HG03520 (cell line): ENCODE data around the gene MS4A6A.
"Not testable (repeated sequence)": the region's sequence is repeated elsewhere in the genome, so short reads cannot be mapped to it uniquely, and the experiment has no call there.

Experiments used
- ATAC-seq: cut with Tn5 transposase; IDR thresholded peaks from one replicate; pipeline ENCODE4 v1.9.1; 2021; ENCODE audit warnings: mild to moderate bottlenecking, moderate library complexity; ENCODE audit not compliant: unreplicated experiment

The MS4A6A gene

DNA sequence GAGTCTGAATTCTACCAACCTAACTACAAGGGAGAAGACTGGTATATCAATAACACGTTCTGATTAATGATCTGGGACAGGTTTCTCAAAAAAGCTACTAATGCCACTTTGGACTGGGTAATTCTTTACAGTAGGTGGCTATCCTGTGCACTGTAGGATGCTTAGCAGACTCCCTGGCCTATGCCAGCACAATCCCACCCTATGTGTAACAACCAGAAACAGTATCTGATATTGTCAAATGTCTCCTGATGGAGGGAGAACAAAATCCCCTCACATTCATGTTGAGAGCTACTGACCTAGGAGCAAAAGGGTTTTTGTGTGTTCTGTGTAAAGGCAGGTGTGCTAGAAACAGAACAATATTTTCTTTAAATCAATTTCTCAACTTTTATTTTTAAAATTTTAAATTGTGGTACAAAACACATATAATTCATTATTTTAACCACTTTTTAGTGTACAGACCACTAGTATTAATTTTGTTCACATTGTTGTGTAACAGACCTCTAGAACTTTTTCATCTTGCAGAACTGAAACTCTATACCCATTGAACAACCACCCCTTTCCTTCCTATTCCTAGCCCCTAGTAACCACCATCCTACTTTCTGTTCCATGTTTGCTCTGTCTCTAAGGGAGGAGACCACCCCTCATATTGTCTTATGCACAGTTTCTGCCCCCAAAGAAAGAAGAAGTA, 2.1 kb upstream of the MS4A6A start:
- no peak for ATAC-seq

DNA sequence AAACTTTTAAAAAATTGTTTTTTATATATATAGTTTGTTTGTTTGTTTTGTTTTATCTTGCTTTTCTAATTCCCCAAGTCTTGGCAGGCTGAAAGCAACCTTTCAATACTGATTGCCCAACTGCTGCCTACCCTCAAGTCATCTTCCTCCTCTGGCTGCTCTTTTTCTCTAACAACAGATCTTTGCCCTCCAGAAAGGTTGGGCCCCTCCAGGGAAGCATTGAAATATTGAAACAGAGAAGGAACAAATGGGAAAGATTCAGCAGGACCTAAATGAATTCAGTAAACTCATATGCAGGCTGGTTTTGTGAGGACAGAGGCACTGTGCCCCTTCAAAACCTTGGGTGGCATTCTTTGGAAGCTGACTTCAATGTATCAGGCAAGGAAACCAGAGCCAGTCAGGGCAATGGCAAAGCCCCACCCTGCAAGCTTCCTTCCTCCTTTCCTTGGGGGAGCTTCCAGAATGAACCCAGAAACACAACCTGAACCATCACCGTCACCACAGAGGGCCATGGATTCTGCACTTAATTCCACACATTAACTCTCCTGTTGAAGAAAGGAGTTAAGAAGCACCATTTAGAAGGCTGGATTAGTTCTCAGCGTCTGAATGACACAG, 815 bp upstream of the MS4A6A start:
- ATAC-seq = no peak

DNA sequence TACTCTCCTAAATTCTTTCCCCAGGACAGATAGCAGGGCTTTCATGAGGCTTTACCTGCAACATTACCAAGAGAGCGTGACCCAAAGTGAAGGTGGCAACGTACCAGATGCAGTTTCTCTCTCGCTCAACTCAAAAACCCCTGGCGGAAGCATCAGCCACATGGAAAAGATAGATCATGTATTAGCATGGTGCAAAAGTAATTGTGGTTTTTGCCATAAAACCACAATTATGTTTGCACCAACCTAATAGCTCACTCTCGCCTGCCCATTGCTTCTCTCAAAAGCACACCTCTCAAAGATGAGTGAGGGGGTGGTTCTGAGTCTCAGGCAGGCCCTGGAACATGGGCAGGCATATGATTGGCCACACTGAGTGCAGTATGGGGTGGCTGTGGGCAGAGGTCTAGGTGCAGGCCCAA, 7.0 kb downstream of the MS4A6A start:
- ATAC-seq = no peak

DNA sequence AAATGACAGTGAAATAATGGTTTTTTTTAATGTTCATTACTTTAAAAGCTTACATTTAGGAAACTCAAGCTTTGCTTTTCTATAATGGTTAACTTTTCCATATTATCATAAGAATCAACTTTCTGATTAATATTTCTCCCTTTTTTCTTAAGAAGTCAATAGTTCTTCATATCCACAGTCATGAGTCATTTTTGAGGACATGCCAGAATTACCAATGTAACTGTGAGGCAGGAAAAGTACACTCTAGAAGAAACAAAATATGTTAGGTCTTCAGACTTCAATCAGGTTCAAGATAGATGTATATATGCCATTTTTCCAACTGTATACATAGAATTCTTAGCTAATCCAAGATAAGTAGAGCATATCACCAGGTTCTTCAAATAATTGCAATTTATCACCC, 10.9 kb downstream of the MS4A6A start:
- ATAC-seq = no peak

DNA sequence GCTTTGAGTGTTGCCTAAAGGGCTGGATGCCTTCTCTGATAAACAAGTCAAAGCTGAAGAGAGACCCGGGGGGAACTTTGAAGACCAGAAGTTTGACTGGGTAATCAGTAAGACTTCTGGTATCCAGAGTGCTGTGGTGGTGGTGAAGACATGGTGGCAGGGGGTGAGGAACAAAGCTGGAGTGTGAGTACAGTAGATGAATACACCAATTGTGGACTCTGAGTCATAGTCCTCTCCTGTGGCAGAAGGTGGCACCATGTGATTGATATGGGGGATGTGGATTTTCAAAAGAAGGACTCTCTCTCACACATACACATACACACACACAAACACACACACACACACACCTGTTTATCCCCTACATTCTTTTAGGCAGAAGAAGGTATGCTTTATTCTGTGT, 12.3 kb downstream of the MS4A6A start:
- ATAC-seq = no peak

DNA sequence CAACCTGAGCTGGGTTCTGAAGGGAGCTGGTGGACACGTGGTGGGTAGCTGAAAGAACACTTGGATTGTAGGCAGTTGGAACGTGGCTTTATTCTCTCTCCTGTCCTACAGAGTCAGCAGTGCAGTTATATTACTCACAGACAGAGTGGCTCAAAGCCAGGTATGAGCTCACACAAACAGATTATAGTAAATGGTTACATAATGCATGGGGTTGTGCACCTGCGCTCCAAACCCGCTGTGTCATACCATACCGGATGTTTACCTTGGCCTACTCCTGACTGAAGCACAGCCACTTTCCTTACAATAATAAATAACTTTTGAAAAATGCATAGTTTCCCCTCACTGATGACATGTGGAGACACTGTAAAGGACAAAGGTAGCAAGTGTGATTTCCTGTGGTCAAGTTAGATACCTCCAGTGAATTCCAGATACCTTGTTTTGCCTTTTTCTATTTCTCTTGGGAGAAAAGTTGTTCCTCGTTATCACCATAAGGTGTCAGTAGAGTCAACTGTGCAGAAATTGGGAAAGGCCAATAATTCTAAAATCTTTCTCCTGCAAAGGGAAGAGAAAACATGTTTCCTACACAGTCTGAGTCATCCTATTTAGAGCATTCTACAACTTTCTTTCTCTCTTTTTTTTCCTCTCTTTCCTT, 13.5 kb downstream of the MS4A6A start:
- no peak for ATAC-seq

DNA sequence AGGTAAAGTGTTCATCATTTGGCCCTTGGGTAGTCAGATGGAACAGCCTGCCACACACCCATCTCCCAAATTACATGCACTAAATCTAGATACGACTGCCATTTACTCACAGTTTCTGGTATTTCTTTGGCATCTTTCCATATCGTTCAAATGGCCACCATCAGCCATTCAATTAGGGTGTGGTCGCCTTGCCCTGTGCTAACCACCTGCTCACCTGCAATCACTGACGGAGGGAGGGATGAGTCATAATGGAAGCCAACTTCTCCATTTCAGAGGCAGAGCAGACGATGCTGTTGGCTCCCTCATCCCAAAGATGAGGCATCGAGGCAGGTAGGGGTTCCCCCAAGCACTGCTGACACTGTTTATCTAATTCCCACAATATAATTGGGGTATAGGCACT, 14.6 kb downstream of the MS4A6A start:
- no peak for ATAC-seq

DNA sequence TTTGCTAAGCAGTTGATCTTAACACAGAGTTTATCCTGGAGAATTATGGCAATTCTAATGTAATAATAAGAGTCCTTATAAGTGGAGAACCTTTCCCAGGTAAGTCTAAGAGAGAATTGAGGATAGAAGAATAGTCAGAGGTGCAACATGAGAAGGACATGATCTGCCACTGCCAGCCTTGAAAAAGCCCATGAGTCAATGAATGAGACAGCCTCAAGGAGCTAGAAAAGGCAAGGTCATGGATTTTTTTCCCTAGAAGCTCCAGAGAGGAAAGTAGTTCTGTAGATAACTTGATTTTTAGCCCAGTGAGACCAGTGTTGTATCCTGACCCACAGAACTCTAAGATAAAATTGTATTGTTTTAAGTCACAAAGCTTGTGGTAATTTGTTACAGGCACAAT, 16.9 kb downstream of the MS4A6A start:
- ATAC-seq = no peak

DNA sequence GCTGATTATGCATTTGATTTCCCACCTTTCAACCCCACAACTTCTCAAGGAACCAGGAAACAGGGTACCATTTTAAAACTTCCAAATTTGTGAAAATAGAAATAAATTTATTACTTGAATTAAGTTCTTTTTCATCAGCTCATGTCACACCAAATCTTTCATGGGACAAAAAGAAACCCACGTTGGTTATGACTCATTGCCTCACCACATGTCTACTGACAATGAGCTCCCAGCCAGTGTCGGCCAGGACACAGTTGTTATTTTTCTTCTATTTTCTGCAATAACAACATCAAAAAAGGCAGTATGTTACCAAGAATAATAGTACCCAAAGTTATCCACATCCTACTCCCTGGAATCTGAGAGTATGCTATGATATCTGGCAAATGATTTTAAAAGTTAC, 17.3 kb downstream of the MS4A6A start:
- no peak for ATAC-seq

DNA sequence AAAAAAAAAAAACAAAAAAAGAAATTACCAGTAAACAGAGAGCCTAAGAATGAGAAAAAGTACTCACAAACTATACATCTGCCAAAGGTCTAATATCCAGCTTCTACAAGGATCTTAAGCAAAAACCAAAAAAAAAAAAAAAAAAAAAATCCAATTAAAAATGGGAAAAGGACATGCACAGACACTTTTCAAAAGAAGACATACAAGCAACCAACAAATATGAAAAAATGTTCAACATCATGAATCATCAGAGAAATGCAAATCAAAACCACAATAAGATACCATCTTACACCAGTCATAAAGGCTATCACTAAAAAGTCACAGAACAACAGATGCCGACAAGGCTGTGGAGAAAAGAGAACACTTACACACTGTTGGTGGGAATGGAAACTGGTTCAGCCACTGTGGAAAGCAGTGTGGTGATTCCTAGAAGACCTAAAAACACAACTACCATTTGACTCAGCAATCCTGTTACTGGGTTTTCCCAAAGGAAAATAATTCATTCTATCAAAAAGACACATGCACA, 18.3 kb downstream of the MS4A6A start:
- no peak for ATAC-seq

DNA sequence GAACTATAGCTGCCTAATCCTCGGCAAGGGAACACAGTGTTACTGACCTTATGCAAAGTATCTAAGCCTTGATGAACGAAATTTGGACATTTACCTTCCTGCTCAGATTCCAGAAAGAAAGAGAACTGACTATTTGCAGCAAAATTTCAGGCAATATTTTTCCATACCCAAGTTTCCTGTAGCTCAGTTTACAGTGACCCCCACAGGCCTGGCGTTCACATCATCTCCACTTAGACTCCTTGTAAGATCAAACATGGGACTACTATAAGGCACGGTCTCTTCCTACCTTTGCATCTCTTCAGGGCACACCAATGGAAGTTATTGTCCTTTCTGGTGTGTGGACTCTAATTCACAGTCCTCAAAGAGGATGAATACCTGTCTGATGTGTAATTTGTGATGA, 21.1 kb downstream of the MS4A6A start:
- ATAC-seq = no peak

DNA sequence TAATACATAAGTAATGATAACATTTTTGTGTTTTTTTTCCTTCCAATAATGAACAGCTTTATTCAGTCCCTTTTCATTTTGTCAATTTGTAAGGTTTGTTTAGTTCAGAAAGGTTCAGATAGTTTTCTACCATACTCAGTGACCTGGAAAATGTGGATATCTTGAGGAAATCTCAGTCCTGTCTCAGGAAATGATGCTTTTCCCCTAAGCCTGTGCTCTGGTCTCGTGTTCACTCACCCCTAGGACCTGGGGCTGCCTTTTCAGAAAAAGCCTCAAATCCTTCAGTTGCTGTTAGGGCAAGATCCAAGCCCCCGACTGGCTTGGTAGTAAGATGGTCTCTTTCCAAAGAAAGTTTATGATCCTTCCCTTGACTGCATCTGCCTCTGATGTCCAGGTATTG, 21.8 kb downstream of the MS4A6A start:
- no peak for ATAC-seq

DNA sequence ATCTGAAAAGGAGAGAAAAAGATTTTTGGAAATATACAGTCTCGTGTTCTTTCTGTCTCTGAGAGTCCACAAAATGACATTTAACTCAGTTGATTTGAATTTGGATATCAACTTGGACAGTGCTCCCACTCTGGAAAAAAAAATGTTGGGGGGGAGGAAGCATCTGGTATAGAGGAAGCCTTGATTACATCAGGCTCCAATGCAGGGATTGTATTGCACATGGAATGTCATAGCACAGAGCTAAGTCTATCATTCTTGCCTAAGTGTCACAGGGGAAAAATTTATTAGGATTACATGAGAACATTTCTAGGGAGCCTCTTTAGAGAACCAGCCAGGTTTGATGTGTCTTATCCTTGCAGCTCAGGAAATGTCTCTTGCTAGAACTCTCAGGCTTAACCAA, 23.0 kb downstream of the MS4A6A start:
- no peak for ATAC-seq

DNA sequence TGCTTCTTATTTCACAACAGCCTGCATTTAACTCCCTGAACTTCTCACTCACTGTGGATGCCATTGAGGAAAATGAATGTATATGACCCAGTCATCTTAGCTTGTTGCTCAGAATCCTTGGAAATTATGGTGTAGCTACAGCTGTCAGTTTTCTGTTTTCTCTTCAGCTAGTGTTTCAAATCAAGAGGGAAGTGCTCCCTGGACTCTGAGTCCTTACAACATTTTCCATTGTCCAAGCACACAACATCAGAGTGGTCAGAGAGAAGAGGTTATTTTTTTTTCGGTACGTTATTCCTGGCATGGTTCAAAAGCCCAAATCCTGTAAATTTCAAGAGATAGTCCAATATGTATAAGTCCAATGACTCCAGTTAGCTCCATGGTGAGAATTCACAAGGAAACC, 23.6 kb downstream of the MS4A6A start:
- ATAC-seq = no peak

DNA sequence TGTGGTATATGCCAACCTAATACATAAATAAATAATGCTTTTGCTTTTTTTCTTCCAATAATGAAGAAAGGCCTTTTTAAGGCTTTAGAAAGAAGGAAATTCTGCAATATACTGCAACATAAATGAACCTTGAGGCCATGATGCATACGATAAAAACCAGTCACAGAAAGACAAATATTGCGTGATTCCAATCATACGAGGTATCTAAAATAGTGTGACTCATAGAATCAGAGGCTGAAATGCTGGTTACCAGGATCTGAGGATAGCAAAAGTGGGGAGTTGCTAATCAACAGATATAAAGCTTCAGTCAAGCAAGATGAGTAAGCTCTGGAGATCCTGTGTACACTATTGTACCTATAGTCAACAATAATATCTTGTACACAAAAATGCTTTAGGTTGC, 24.2 kb downstream of the MS4A6A start:
- no peak for ATAC-seq

DNA sequence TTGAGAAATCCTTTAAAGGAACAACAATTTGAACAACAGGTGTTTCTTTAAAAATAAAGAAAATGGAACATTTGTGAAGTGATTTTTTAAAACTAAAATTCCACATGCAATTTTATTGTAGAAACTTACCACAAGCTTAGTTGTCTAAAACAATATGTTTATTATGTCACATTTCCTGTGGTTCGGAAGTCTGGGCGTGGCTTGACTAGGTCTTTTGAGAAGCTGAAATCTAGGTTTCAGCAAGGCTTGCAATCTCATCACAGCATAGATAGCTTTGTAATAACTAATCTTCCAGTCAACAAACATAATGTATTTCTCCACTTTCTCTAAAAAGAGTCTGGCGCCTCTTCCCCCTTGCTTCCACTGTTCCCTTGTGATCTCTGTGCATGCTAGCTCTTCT, 27.0 kb downstream of the MS4A6A start:
- ATAC-seq = no peak

DNA sequence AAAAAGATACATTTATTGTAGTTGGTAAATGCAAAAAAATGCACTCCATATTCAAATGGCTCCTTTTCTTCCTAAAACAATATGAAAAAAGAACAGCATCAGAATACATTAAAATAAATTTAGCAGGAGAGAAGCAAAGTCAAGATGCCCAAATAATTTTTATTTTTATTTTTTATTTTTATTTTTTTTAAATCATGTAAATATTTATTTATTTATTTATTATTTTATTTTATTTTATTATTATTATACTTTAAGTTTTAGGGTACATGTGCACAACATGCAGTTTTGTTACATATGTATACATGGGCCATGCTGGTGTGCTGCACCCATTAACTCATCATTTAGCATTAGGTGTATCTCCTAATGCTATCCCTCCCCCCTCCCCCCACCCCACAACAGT, 30.2 kb downstream of the MS4A6A start:
- not testable (repeated sequence) for ATAC-seq

DNA sequence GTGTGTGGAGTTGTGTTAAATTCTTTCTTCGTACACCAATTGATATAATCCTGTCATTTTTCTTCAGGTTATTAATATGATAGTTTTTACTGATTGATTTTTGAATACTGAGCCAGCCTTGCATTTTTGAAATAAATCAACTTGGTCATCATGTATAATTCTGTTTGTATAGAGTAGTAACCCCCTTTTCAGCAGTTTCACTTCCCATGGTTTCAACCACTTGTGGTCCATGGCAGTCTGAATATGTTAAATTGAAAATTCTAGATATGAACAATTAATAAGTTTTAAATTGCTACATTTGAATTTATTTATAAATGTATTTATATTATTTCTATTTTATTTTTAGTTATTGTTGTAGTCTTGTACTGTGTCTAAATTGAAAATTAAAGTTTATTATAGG, 32.6 kb downstream of the MS4A6A start:
- no peak for ATAC-seq

DNA sequence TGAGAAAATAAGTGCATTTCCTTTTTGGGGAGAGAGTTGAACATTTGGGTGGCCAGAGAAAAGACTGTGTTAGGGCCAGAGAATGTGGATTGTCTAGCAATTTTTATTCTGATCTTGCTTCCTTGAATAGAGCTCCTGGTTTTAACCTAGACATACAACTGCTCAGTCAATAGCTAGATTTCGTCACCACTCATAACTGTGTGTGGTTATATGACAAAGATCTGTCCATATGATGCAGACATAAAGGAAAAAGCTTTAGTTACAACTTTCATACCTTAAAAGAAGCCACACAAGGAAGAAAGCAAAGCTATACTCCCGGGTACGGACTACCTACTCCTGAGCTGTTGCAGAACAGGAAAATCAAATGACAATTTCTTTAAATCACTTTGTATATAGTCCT, 37.2 kb downstream of the MS4A6A start:
- no peak for ATAC-seq

DNA sequence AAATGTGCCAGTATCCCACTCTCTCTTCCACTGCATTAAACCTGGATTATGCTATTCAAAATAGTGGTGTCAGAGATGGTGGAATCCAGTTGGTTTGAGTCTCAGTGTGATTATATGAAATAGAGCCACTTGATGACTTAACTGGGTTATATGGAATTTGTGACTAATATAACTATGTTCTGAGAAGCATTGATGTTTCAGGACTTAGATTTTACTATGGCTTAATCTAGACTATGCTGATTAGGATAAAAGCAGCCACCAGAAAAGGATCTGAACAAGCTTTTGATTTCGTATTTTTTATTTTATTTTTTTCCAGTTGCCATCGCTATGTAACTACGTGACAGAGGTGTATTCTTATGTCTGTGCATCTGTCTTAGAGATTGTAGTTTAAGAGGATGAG, 39.1 kb downstream of the MS4A6A start:
- ATAC-seq = no peak

DNA sequence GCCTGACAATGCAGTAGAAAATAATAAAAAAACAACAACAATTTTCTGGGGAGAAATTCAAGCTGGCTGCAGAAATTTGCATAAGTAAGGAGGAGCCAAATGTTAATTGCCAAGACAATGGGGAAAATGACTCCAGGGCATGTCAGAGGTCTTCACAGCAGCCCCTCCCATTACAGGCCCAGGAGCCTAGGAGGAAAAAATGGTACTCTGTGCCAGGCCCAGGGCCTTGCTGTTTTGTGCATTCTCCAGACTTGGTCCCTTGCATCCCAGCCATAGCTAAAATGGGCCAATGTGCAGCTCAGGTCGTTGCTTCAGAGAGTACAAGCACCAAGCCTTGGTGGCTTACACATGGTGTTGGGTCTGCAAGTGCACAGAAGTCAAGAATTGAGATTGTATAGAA, 49.0 kb downstream of the MS4A6A start:
- no peak for ATAC-seq

DNA sequence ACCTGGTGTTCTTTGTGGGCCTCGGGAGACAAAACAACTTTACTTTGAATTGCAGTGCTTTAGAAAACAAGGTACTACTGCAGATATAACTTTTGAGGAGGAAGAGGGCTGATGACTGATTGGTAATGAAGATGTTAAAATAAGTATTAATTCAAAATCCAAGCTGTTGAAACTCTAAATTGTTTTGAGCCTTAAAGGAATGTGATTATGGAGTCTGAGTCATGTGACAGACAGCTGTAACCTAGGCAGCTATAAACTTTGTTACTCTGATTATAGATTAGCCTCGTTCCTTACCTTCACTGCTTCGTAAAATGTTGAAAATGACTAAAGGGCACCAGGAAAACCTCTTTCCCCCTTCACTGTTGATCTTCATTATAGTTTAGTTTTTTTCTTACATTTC, 51.0 kb downstream of the MS4A6A start:
- no peak for ATAC-seq
